ENCODE results near the gene PIK3C3. TPM values are rescaled to one million over a fixed set of nuclear protein-coding genes. Genes with fewer than 3 reads are reported as not detected.

Gene PIK3C3
- polyA plus RNA-seq, 1 of the 3 experiments (the other 2 are of a cell fraction): 26.9 TPM

DNA sequence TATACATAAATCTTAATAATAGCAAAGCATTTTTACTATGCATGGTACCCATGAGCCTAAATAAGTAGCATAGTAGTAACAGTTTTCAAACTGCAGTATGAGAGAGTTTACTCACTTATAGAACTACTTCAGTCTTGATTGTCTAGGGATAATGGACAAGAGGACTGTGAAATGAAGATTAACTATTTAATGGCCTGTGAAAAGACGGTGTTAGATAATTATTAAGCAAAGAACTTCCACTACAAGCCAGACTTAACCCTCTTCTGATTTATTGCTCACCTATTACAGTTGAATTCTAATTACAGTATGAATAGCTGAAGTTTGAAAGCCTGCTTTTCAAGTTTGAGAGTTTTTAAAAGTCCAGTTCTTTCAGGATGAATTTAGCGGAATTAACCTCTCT is 18.9 kb downstream of the PIK3C3 start:
- peaks cover 5% of the 10 kb centered on the region for H4K20me1 ChIP-seq (ENCODE audit: insufficient read depth)
- DNase-seq: no peak
- peaks cover 49% of the 10 kb centered on the region for H3K79me2 ChIP-seq (ENCODE audit: insufficient read depth)
- H3K4me1 ChIP-seq (ENCODE audit: control insufficient read depth in 1 of 2, insufficient read depth in 2 of 2, low read depth in 1 of 2, low read length in 1 of 2): peaks cover 2 to 6% of the 10 kb centered on the region in 2 experiments; a peak in 3 of 4 replicates
- H3K27ac ChIP-seq (ENCODE audit: low read depth in 2 of 2, low read length in 1 of 2): no peak overlapping the region
- no peaks in the 10 kb centered on the region for H3K27me3 ChIP-seq (ENCODE audit: insufficient read depth)
- POLR2A ChIA-PET: no interaction called here
- H3K4me3 ChIP-seq (ENCODE audit: low read depth in 2 of 2, low read length in 1 of 2): no peak overlapping the region
- CTCF ChIA-PET: no interaction called here
- H3K4me2 ChIP-seq: no peak overlapping the region
- peaks cover 7% of the 10 kb centered on the region for H3F3A ChIP-seq (replicated peaks; ENCODE audit: insufficient read depth)
- H3K9me3 ChIP-seq: no peaks in the 10 kb centered on the region
- H2AFZ ChIP-seq (ENCODE audit: low read depth): no peak overlapping the region
- peaks cover 60 to 63% of the 10 kb centered on the region in 2 experiments for H3K36me3 ChIP-seq (replicated peaks in 1 of 2; ENCODE audit: control insufficient read depth in 1 of 2, insufficient read depth in 2 of 2, low read length in 1 of 2)
- 95% methylated on average over 2 of the region's 2 CpGs for WGBS (ENCODE audit: low lambda C conversion rate)
- no peaks in the 10 kb centered on the region for H3K9me2 ChIP-seq
- TF ChIP-seq RXRA (IDR thresholded peaks at IDR 0.05; ENCODE audit: borderline replicate concordance, low read depth) (no peak), MEF2A (IDR thresholded peaks at IDR 0.05; ENCODE audit: borderline replicate concordance, low read depth) (no peak), NRF1 (IDR thresholded peaks at IDR 0.05; ENCODE audit: low read depth, low read length) (no peak), GATA2 (CRISPR knock-in tag; IDR thresholded peaks at IDR 0.05) (no peak), TCF12 (IDR thresholded peaks at IDR 0.05) (no peak), ELF1 (IDR thresholded peaks at IDR 0.05) (no peak), FOXJ3 (CRISPR knock-in tag; IDR thresholded peaks at IDR 0.05) (no peak), RAD21 (IDR thresholded peaks at IDR 0.05; ENCODE audit: low read length) (no peak), EZH2phosphoT487 (IDR thresholded peaks at IDR 0.05; ENCODE audit: borderline replicate concordance, low read depth) (no peak), YY1 (IDR thresholded peaks at IDR 0.05; ENCODE audit: low read depth) (no peak), NFIC (IDR thresholded peaks at IDR 0.05; ENCODE audit: borderline replicate concordance) (no peak)
- TF ChIP-seq, protein P1, sequence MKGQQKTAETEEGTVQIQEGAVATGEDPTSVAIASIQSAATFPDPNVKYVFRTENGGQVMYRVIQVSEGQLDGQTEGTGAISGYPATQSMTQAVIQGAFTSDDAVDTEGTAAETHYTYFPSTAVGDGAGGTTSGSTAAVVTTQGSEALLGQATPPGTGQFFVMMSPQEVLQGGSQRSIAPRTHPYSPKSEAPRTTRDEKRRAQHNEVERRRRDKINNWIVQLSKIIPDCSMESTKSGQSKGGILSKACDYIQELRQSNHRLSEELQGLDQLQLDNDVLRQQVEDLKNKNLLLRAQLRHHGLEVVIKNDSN (IDR thresholded peaks at IDR 0.05; ENCODE audit: borderline replicate concordance, low read depth): no peak
- TF ChIP-seq, protein P2, sequence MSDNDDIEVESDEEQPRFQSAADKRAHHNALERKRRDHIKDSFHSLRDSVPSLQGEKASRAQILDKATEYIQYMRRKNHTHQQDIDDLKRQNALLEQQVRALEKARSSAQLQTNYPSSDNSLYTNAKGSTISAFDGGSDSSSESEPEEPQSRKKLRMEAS (IDR thresholded peaks at IDR 0.05; ENCODE audit: low read depth): no peak
- TF ChIP-seq, protein P3, sequence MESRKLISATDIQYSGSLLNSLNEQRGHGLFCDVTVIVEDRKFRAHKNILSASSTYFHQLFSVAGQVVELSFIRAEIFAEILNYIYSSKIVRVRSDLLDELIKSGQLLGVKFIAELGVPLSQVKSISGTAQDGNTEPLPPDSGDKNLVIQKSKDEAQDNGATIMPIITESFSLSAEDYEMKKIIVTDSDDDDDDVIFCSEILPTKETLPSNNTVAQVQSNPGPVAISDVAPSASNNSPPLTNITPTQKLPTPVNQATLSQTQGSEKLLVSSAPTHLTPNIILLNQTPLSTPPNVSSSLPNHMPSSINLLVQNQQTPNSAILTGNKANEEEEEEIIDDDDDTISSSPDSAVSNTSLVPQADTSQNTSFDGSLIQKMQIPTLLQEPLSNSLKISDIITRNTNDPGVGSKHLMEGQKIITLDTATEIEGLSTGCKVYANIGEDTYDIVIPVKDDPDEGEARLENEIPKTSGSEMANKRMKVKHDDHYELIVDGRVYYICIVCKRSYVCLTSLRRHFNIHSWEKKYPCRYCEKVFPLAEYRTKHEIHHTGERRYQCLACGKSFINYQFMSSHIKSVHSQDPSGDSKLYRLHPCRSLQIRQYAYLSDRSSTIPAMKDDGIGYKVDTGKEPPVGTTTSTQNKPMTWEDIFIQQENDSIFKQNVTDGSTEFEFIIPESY (IDR thresholded peaks at IDR 0.05; ENCODE audit: borderline replicate concordance, low read depth): no peak
- TF ChIP-seq, protein P4, sequence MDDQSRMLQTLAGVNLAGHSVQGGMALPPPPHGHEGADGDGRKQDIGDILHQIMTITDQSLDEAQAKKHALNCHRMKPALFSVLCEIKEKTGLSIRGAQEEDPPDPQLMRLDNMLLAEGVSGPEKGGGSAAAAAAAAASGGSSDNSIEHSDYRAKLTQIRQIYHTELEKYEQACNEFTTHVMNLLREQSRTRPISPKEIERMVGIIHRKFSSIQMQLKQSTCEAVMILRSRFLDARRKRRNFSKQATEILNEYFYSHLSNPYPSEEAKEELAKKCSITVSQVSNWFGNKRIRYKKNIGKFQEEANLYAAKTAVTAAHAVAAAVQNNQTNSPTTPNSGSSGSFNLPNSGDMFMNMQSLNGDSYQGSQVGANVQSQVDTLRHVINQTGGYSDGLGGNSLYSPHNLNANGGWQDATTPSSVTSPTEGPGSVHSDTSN (IDR thresholded peaks at IDR 0.05): no peak
- no peak overlapping the region for H3K9ac ChIP-seq

DNA sequence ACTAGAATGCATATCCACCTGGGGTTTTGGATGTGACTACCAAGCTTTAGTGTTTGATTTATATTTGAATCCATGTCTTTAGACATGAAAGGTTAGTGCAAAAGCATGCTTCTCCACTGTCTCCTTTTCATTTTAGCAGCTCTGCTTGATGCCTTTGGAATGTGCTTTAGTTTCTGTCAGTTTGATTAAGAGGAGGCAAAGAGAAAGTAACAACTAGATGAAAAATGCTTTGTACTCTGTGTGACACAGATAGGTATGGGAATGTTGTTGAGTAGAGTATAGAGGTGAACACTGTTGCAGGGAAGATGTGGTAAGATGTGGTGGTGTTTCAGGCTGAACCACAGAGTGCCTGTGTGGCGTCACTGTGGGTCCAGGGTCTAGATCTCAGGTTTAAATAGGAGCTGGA is 19.8 kb downstream of the PIK3C3 start:
- H2AFZ ChIP-seq (ENCODE audit: low read depth): no peak overlapping the region
- peaks cover 5% of the 10 kb centered on the region for H3F3A ChIP-seq (replicated peaks; ENCODE audit: insufficient read depth)
- DNase-seq: no peak
- peaks cover 44% of the 10 kb centered on the region for H3K79me2 ChIP-seq (ENCODE audit: insufficient read depth)
- POLR2A ChIA-PET: no interaction called here
- H3K27ac ChIP-seq (ENCODE audit: low read depth in 2 of 2, low read length in 1 of 2): no peak overlapping the region
- H3K4me2 ChIP-seq: no peak overlapping the region
- no peaks in the 10 kb centered on the region for H3K9me2 ChIP-seq
- CTCF ChIA-PET: interaction anchor here (0.6 to 1.0 kb wide), 2 partner anchors 28 to 53 kb away, joined by 3 to 4 read pairs; no protein-coding TSS in a partner anchor
- WGBS (ENCODE audit: low lambda C conversion rate): 100% methylated on average over 1 of the region's 1 CpG
- peaks cover 5% of the 10 kb centered on the region for H4K20me1 ChIP-seq (ENCODE audit: insufficient read depth)
- H3K27me3 ChIP-seq (ENCODE audit: insufficient read depth): no peaks in the 10 kb centered on the region
- no peak overlapping the region for H3K4me3 ChIP-seq (ENCODE audit: low read depth in 2 of 2, low read length in 1 of 2)
- H3K36me3 ChIP-seq (replicated peaks in 1 of 2; ENCODE audit: control insufficient read depth in 1 of 2, insufficient read depth in 2 of 2, low read length in 1 of 2): peaks cover 54 to 59% of the 10 kb centered on the region in 2 experiments
- H3K4me1 ChIP-seq (ENCODE audit: control insufficient read depth in 1 of 2, insufficient read depth in 2 of 2, low read depth in 1 of 2, low read length in 1 of 2): peaks cover 2 to 6% of the 10 kb centered on the region in 2 experiments; a peak in 3 of 4 replicates
- TF ChIP-seq ELF1 (IDR thresholded peaks at IDR 0.05): no peak
- no peak for TF ChIP-seq SIN3A (IDR thresholded peaks at IDR 0.05; ENCODE audit: borderline replicate concordance, low read depth, low read length)
- no peak for TF ChIP-seq RXRA (IDR thresholded peaks at IDR 0.05; ENCODE audit: borderline replicate concordance, low read depth)
- TF ChIP-seq POLR2AphosphoS5 (IDR thresholded peaks at IDR 0.05; ENCODE audit: low read depth, low read length): no peak
- TF ChIP-seq, protein P3 (IDR thresholded peaks at IDR 0.05; ENCODE audit: borderline replicate concordance, low read depth): no peak
- TF ChIP-seq, protein P4 (IDR thresholded peaks at IDR 0.05): no peak
- no peak for TF ChIP-seq EP300 (IDR thresholded peaks at IDR 0.05; ENCODE audit: borderline replicate concordance in 1 of 2, low read depth in 1 of 2, low read length in 1 of 2)
- TF ChIP-seq, protein P5, sequence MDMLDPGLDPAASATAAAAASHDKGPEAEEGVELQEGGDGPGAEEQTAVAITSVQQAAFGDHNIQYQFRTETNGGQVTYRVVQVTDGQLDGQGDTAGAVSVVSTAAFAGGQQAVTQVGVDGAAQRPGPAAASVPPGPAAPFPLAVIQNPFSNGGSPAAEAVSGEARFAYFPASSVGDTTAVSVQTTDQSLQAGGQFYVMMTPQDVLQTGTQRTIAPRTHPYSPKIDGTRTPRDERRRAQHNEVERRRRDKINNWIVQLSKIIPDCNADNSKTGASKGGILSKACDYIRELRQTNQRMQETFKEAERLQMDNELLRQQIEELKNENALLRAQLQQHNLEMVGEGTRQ (IDR thresholded peaks at IDR 0.05; ENCODE audit: borderline replicate concordance, low read depth, low read length): no peak
- no peak overlapping the region for H3K9ac ChIP-seq
- H3K9me3 ChIP-seq: no peaks in the 10 kb centered on the region

Data from SK-N-SH (cell line).